ENCODE measurements around the gene DDX18.
A peak's percentile ranks its signal among the peaks of the same experiment; 100 is the strongest.

The DDX18 gene

GRCh38 chr2:117834992-117835391, 20.5 kb downstream of the DDX18 start:
- no peak for DNase-seq (ENCODE audit: low spot score)

DNA sequence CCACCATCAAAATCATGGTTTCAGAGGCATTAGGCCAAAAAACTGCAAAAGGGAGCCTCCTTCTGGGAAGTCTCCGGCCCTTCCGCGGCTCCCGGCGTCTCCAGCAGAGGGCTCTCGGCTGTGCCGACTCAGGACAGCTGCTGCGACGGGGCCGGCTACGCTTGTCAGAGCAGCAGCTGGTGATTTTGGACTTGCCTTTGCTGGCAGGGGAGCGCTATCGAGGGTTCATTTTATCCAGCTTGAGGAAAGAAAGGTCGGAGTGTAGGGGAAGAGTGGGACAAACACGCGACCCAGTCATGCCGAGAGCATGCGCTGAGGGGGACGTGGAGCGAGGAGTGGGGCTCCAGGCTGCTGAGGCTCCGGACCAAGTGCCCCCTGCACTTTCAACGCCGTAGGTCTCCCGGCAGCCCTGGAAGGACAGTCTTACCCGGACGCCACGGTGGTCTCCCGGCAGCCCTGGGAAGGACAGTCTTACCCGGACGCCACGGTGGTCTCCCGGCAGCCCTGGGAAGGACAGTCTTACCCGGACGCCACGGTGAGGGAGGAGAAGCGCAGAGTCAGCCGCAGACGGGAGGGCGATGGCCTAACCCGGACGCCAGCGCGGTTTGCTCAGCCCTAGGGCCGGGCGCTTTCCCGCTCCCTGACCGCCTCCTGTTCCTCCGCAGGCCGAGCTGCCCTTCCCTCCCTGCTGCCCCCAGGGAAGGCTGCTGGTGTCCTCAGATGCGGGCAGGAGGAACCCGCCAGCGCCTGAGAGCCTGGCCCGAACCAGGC, 21.7 kb downstream of the DDX18 start:
- DNase-seq (ENCODE audit: low spot score) = peak; percentile 81

DNA sequence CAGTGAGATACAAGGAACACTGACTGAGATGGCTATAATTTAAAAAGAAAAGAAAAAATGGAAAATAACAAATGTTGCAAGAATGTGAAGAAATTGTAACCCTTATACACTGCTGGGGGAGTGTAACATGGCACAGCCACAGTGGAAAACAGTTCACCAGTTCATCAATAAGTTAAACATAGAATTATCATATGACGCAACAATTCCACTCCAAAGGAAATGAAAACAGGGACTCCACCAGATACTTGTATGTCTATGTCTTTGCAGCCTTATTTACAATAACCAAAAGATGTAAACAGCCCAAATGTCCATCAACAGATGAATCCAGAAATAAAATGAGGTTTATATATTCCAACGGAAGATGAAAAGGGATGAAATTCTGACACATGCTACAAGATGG, 30.8 kb downstream of the DDX18 start:
- no peak for DNase-seq (ENCODE audit: low spot score)

- no peak for DNase-seq (ENCODE audit: low spot score)
Observed at GRCh38 chr2:117850015-117850414, 35.5 kb downstream of the DDX18 start.

DNA sequence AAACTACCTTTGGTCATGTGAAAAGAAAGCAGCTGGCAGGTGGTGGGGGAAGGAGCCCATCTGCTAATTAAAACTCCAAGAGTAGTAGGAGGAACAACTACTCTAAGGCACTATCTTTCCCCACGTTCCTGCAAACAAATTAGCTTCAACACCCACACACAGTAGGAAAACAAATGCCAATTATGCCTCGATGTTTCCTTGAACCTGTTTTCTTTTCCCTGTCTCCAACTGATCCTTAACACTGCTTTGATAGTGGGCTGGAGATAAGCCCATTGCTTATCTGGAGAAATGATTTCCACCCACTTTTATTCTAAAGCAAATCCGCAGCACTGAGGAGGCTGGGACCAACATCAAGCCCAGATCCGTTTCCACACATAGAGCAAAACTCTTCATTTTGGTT, 36.0 kb downstream of the DDX18 start:
- DNase-seq (ENCODE audit: low spot score) = no peak

DNA sequence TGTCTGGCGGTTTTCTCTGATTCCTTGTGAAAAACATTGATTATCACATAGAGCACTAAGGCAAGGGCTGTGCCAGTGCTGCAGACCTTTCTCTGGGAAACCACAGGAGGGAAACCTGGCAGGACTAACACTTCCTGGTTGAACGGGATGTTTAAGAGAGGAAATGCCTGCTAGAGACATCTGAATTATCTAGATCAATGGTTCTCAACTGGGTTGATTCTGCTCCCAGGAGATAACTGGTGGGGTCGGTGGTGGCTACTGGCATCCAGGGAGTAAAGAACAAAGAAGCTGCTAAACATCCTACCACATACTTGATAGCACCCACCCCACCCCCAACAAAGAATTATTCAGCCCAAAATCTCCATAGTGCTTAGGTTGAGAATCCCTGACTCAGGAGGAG, 37.5 kb downstream of the DDX18 start:
- DNase-seq (ENCODE audit: low spot score) = no peak

DNA sequence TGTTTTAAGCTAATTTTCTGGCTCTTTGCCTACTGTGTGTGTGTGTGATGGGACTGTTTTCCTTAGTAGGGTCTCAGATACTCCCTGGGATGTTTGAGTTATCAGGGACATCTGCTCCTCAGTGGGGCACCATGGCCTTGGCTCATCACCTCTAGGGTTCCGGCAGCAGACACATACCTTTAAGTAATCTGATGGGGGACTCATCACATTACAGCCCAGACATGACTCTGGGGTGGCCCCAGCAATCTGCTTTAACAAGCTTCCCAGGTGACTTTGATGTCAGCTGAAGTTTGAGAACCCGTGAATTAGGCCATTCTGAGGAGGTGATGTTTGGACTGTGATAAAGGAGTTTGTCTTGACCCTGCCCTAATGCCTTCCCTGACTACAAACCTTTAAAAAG, 38.8 kb downstream of the DDX18 start:
- DNase-seq (ENCODE audit: low spot score) = no peak

GRCh38 chr2:117853873-117854272, 39.4 kb downstream of the DDX18 start:
- DNase-seq (ENCODE audit: low spot score) = no peak

DNA sequence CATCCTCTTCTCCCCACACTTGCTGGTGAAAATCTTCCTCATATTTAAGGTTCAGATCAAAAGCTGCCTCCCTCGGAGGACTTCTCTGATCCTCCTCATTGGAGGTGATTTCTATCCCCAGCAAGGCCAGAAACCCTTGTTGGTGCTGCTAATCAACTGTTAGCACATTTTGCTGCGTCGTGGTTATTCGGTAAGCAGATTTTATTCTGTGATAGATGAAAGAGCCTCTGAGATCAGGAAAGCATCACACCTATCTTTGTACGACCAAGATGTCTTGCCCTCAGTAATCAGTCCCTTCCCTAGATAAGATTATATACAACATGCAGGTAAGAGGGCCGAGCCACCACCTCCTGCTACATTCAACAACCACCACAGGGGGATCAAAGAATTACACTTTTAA, 40.1 kb downstream of the DDX18 start:
- DNase-seq (ENCODE audit: low spot score) = no peak

DNA sequence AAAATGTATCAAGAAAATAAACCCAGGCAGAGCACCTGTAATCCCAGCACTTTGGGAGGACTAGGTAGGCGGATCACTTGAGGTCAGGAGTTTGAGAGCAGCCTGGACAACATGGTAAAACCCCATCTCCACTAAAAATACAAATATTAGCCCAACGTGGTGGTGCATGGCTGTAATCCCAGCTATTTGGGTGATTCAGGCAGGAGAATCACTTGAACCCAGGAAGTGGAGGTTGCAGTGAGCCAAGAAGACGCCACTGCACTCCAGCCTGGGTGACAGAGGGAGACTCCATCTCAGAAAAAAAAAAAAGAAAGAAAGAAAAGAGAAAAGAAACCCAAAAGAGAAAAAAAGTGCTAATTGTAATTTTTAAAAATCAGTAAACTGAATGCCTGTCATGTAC, 41.4 kb downstream of the DDX18 start:
- no peak for DNase-seq (ENCODE audit: low spot score)

GRCh38 chr2:117856415-117857210, 42.1 kb downstream of the DDX18 start:
- DNase-seq (ENCODE audit: low spot score) = no peak

DNA sequence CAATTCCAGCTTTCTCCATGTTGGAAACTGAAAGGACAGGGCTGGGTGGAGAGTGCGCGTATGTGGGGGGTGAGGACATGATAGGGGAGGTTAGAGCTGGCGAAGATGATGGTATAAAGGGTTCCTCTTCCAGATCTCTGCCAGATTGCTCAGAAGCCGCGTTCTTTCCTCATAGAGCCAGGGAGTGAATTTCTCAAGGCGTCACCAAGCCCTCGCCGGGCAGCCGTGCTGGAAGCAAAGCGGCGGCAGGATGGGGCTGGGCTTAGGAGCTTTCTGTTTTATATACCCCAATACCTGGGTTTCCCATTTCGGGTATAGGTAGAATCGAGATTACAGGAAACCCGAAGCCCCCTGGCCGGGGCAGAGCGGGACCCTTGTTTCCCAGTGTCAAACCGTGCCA, 43.8 kb downstream of the DDX18 start:
- DNase-seq (ENCODE audit: low spot score) = no peak

DNA sequence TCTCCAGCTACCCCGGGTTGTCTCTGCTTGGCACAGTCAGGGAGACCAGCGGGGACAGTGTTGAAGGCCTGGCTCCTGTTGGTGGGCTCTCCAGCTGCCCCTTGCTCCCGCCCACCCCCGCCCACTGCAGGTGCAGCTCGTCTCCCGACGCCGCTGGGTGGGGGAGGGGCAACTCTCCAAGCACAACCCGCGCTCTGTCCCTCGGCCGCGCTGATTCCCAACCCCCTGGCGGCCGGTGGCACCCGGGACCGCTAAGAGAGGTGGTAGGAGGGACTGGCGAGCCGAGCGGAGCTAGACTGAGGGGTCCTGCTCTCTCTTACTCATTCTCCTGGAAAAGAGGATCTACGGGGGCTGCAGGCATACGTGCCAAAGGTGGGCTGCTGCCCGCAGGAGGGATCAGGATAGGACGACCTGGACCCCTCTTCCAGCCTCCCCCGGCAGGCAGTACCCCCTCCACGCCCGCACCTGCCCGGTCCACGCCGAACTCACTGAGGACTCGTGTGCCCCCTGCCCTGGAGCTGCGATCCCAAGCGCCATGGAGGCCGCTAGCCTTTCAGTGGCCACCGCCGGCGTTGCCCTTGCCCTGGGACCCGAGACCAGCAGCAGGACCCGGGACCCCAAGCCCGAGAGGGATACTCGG, 44.5 kb downstream of the DDX18 start:
- DNase-seq (ENCODE audit: low spot score) = no peak

GRCh38 chr2:117859532-117859911, 45.0 kb downstream of the DDX18 start:
- no peak for DNase-seq (ENCODE audit: low spot score)

GRCh38 chr2:117859924-117860647, 45.6 kb downstream of the DDX18 start:
- no peak for DNase-seq (ENCODE audit: low spot score)

GRCh38 chr2:117862459-117862858, 48.0 kb downstream of the DDX18 start:
- no peak for DNase-seq (ENCODE audit: low spot score)

GRCh38 chr2:117875786-117876185, 61.3 kb downstream of the DDX18 start:
- DNase-seq (ENCODE audit: low spot score) = no peak

DNA sequence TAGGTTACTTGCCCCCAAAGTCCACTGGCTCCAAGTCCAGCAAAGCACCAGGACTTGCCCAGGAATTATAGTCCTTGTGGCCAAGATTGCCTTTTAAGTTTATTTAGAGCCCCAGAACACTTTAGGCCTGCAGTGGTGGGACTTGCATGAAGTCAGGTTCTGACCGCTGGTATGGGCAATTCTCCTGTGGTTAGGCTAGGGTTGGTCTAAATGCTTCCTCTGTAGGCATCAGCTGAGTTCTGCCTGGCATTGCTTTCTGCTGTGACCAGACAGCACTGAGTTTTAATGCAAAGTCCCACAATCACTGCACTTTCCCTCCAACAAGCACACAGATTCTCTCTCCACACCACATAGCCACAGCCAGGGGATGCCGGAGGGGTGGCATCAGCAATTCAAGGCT, 64.5 kb downstream of the DDX18 start:
- no peak for DNase-seq (ENCODE audit: low spot score)

Measured in HuH-7 (cell line).